GF-D8 (cell line): Measurements from ENCODE around the gene GPNMB.

Experiments used
- DNase-seq: peaks from one replicate; lab custom pipeline; 2025; lab: John Stamatoyannopoulos, UW

GPNMB gene

GRCh38 chr7:23230641-23231101 is 15.9 kb upstream of the GPNMB start:
- DNase-seq: no peak

DNA sequence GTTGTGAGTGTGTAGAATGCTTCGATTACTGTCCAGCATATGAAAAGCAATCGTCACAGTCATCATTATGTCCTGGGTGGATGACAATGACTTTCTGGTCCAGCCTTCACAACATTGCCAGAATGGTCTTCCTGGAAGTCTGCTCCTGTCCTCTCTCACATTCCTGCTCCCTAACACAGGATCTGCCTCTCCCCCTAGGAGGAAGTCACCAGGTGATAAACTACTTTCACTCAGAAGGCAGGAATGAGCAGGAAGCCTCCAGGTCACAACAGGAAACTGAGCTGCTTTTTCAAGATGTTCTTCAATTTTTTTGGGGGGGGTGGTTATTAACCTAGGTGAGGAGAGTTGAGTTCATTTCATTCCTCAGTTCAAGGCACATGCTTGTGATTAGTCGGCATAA is 13.6 kb upstream of the GPNMB start:
- no peak for DNase-seq

DNA sequence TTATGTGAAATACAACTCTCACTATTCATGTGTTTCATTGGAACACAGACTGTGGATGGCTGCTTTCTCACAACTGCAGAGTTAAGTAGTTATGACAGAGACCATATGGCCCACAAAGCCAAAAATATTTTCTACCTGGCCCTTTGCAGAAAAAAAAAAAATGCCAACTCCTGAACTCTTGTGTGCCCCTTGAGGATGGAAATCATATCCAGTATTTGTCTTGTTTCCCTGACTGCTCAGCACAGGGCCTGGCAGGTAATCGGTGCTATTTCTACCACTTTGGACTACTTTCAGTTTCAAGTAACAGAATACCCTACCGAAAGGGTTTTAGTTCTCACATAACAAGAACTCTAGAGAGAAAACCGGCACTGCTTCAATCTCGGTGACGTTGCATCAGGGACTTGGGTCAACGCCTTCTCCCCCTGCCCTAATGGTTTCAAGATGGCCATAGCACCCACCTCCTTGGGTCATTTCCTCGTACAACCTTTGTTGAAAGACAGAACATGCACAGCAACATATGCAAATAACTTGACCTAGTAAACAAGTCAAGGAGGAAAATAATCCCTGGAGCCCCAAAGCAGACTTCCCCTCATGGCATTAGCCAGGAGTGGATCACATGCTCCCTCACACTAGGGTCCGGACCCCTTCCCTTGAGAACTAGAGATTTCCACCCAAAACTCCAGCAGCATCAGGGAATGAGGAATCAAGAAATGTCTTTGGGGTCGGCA is 11.8 kb upstream of the GPNMB start:
- DNase-seq: no peak

GRCh38 chr7:23235813-23236221 is 10.8 kb upstream of the GPNMB start:
- no peak for DNase-seq

GRCh38 chr7:23237000-23237399 is 9.6 kb upstream of the GPNMB start:
- no peak for DNase-seq

GRCh38 chr7:23238983-23239652 is 7.5 kb upstream of the GPNMB start:
- DNase-seq: no peak

GRCh38 chr7:23239698-23240097 is 6.9 kb upstream of the GPNMB start:
- no peak for DNase-seq

- DNase-seq: no peak
Observed at GRCh38 chr7:23242321-23242720, 4.3 kb upstream of the GPNMB start.

GRCh38 chr7:23242935-23243334 is 3.6 kb upstream of the GPNMB start:
- no peak for DNase-seq

DNA sequence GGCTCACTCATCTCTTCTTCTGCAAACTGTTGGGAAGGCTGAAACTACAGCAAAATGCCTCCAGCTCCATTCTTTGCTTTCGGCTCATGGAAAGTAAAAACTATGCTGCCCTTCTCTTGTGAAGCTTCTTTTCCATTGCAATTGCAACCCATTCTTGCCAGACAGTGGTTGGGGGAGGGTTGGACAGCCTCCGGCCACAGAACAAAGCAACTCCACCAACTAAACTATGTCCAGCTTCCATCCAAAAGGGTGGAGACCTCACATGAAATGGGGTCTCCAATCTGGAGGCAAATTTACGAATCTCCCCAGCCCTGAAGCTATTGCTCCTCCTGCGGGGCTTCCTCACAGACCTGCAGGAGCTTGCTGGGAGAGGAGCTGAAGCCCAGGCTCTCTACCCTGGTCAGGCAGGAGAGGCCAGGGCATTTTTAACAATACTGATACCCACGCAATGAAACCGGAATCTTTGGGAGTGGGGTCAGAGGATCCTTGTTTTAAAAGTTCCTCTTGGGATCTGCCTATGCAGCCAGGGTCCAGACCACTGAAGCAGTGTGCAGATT is 549 bp downstream of the GPNMB start:
- no peak for DNase-seq

DNA sequence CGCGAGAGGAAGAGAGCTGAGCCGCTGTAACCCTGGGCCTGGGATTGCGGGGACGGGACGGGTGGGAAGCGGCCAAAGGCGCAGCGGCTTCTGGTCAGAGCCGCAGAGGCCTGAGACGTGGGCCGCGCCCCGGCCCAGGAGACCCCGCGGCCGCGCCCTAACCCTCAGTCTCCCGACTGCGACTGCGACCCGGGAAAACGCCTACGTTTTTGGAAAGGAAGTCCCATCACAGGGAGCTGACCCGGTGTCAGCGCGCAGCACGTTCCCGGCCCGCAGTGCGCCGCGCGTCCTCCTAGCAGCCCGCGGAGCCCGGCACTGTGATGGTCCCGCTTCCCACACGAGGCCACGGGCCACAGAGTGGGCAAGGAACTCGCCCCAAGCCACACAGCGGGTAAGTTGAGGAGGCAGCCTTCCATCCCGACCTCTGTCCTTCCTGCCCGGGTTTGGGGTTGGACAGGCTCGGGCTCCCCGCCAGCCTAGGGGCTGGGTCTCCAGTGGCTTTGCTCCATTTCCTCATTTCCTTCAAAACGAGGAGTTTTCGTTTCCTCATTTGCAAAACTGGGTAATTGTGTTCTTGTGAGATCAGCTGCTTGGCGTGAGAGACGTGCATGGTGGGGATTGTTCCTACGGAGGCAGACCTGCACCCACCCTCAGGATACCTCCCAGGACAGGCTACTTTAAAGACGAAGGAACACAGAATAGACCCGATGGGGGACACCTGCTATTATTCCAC is 1.2 kb downstream of the GPNMB start:
- peak; percentile 62 for DNase-seq

- no peak for DNase-seq
Observed at GRCh38 chr7:23249486-23249885, 2.9 kb downstream of the GPNMB start.

GRCh38 chr7:23254051-23254681 is 7.6 kb downstream of the GPNMB start:
- no peak for DNase-seq

DNA sequence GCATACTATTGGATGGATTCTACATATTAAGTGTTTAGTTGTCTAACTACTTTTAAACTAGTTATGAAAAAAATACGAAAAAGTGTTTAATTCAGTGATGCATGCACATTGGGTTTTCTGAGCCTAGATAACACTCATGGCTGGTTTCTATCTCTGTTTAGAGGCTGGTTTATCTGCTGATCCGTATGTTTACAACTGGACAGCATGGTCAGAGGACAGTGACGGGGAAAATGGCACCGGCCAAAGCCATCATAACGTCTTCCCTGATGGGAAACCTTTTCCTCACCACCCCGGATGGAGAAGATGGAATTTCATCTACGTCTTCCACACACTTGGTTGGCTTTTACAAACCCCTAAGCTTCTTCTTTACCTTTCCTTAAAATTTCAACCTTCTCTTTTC is 10.2 kb downstream of the GPNMB start:
- DNase-seq: no peak

DNA sequence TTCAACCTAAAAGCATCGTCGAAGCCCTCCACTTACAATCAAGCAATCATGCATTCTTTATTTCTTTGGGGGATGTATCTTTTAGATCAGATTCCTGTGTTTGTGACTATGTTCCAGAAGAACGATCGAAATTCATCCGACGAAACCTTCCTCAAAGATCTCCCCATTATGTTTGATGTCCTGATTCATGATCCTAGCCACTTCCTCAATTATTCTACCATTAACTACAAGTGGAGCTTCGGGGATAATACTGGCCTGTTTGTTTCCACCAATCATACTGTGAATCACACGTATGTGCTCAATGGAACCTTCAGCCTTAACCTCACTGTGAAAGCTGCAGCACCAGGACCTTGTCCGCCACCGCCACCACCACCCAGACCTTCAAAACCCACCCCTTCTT is 13.8 kb downstream of the GPNMB start:
- no peak for DNase-seq

DNA sequence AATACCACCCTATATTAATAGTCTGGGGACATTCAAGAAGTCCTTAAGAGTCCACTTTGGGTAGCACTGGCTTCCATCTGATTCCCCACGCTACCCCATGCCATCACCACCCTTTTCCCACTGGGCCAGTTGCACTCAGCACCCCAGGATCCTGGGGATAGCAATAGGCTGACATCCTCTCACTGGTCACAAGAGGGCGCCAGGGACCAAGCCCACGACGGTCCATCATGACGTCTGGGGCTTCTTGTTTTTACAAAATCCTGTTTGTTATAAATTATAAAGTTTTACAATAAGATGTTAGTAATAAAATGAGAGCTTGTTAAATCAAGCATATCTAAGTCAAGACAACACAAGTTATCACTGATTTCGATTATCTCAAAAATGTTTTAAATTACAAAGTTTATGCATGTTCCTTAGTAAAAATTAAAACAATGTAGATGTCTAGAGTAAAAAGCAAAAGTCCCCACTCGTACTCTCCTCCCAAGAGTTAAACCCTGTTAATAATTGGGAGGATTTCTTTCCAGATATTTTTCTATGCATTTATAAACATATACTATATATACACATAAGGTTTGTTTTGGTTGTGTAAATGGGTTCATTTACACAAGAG is 15.4 kb downstream of the GPNMB start:
- peak; percentile 20 for DNase-seq

DNA sequence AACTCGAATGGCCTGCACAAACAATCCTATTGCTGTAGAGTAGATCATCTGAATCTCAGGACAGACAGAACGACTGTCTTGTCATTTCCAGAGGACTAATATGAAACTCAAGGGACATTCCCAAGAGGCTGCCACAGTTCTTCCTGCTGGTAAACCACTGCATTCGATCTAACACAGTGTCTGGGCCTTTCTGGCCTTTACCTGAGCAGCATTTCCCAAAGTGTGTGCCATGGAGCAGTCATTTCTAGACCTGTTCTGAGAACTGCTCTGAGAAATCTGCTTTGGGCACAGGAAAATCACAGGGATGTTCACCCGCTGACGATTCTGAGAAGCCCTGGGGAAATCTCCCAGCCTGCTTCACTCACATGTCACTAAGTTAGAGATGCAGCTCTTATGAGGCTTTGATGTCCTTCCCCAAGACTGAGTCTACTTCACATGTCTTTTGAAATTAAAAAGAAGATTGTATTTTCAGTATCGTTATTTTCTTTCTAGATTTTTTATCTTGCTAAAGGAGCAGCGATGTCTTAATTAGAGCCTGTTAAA is 18.4 kb downstream of the GPNMB start:
- no peak for DNase-seq

GRCh38 chr7:23266918-23267317 is 20.3 kb downstream of the GPNMB start:
- no peak for DNase-seq

GRCh38 chr7:23267357-23267756 is 20.8 kb downstream of the GPNMB start:
- DNase-seq: no peak

- no peak for DNase-seq
Observed at GRCh38 chr7:23268167-23268566, 21.6 kb downstream of the GPNMB start.

DNA sequence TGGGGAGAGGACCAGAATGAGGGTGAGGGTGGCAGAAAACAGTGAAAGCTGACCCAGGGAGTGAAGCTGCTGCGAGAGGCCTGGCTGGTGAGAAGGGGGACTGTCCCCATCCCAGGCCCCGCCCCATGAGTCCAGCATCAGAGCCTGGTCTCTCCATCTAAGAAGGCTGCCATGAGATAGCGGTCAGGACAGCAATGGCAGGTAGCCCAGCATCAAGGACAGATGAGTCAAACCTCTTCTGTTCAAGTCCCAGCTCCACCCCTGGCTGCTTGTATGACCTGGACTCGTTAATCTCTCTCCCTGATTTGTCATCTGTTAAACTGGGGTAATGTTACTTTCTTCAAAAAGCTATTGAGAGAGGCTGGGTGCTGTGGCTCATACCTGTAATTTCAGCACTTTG is 22.2 kb downstream of the GPNMB start:
- no peak for DNase-seq

GRCh38 chr7:23272275-23272674 is 25.7 kb downstream of the GPNMB start:
- no peak for DNase-seq
